ENCODE results near the gene ANTXR2.

ANTXR2 gene

GRCh38 chr4:80069837-80070731 lies 2.9 kb downstream of the ANTXR2 start:
- Mint-ChIP-seq H3K27ac (peak overlapping the region; percentile 97), H3K4me3 (peak overlapping the region; percentile 32), H3K36me3 (peaks cover 25% of the 10 kb centered on the region), H3K4me1 (peaks cover 37% of the 10 kb centered on the region), H3K9me3 (no peaks in the 10 kb centered on the region), H3K27me3 (no peaks in the 10 kb centered on the region)
- DNase-seq (ENCODE audit: low spot score in 2 of 2): no peak
- no peak for ATAC-seq (ENCODE audit: low read depth)

GRCh38 chr4:80069108-80069836 lies 3.8 kb downstream of the ANTXR2 start:
- H3K27ac Mint-ChIP-seq: peak overlapping the region; percentile 97

GRCh38 chr4:80065601-80066000 lies 7.4 kb downstream of the ANTXR2 start:
- DNase-seq (ENCODE audit: low spot score in 2 of 2) (no peak), ATAC-seq (ENCODE audit: low read depth) (no peak)
- Mint-ChIP-seq H3K27ac (peak overlapping the region; percentile 100), H3K36me3 (peaks cover 33% of the 10 kb centered on the region), H3K4me3 (no peak overlapping the region), H3K4me1 (peaks cover 26% of the 10 kb centered on the region), H3K27me3 (no peaks in the 10 kb centered on the region), H3K9me3 (no peaks in the 10 kb centered on the region)

More at GRCh38 chr4:80069108-80069836, 3.8 kb downstream of the ANTXR2 start:
- no peaks in the 10 kb centered on the region for H3K27me3 Mint-ChIP-seq
- DNase-seq (ENCODE audit: low spot score in 2 of 2): no peak
- ATAC-seq (ENCODE audit: low read depth): no peak
- no peaks in the 10 kb centered on the region for H3K9me3 Mint-ChIP-seq
- H3K4me1 Mint-ChIP-seq: peaks cover 35% of the 10 kb centered on the region
- H3K36me3 Mint-ChIP-seq: peaks cover 31% of the 10 kb centered on the region
- H3K4me3 Mint-ChIP-seq: peak overlapping the region; percentile 5

- H3K27me3 Mint-ChIP-seq: no peaks in the 10 kb centered on the region
- DNase-seq (ENCODE audit: low spot score in 2 of 2): no peak
- no peak for ATAC-seq (ENCODE audit: low read depth)
- H3K4me1 Mint-ChIP-seq: peaks cover 36% of the 10 kb centered on the region
- no peak overlapping the region for H3K4me3 Mint-ChIP-seq
- H3K9me3 Mint-ChIP-seq: no peaks in the 10 kb centered on the region
- H3K27ac Mint-ChIP-seq: peak overlapping the region; percentile 100
- H3K36me3 Mint-ChIP-seq: peaks cover 28% of the 10 kb centered on the region
Observed at GRCh38 chr4:80062527-80062926, 10.5 kb downstream of the ANTXR2 start.

GRCh38 chr4:80060804-80061203 lies 12.2 kb downstream of the ANTXR2 start:
- peak overlapping the region; percentile 100 for H3K27ac Mint-ChIP-seq

GRCh38 chr4:80058740-80059139 lies 14.3 kb downstream of the ANTXR2 start:
- Mint-ChIP-seq H3K4me3 (peak overlapping the region; percentile 56), H3K4me1 (peaks cover 20% of the 10 kb centered on the region), H3K9me3 (no peaks in the 10 kb centered on the region), H3K27me3 (no peaks in the 10 kb centered on the region), H3K36me3 (peaks cover 20% of the 10 kb centered on the region), H3K27ac (peak overlapping the region; percentile 100)
- peak; percentile 94 for ATAC-seq (ENCODE audit: low read depth)
- peak in 1 of 2 donors; percentile 76 for DNase-seq (ENCODE audit: low spot score in 2 of 2)

More at GRCh38 chr4:80060804-80061203, 12.2 kb downstream of the ANTXR2 start:
- no peak overlapping the region for H3K4me3 Mint-ChIP-seq
- H3K27me3 Mint-ChIP-seq: no peaks in the 10 kb centered on the region
- peaks cover 23% of the 10 kb centered on the region for H3K36me3 Mint-ChIP-seq
- no peak for DNase-seq (ENCODE audit: low spot score in 2 of 2)
- no peak for ATAC-seq (ENCODE audit: low read depth)
- H3K9me3 Mint-ChIP-seq: no peaks in the 10 kb centered on the region
- H3K4me1 Mint-ChIP-seq: peaks cover 28% of the 10 kb centered on the region

GRCh38 chr4:80054375-80054774 lies 18.7 kb downstream of the ANTXR2 start:
- DNase-seq (ENCODE audit: low spot score in 2 of 2) (no peak), ATAC-seq (ENCODE audit: low read depth) (no peak)
- Mint-ChIP-seq H3K4me1 (peaks cover 18% of the 10 kb centered on the region), H3K36me3 (peaks cover 37% of the 10 kb centered on the region), H3K27me3 (no peaks in the 10 kb centered on the region), H3K27ac (peak overlapping the region; percentile 31), H3K4me3 (no peak overlapping the region), H3K9me3 (no peaks in the 10 kb centered on the region)

GRCh38 chr4:80053140-80053910 lies 19.7 kb downstream of the ANTXR2 start:
- Mint-ChIP-seq H3K9me3 (no peaks in the 10 kb centered on the region), H3K36me3 (peaks cover 38% of the 10 kb centered on the region), H3K27me3 (no peaks in the 10 kb centered on the region), H3K4me3 (no peak overlapping the region), H3K27ac (no peak overlapping the region), H3K4me1 (peaks cover 15% of the 10 kb centered on the region)
- DNase-seq (ENCODE audit: low spot score in 2 of 2) (no peak), ATAC-seq (ENCODE audit: low read depth) (no peak)

GRCh38 chr4:80049813-80050534 lies 23.1 kb downstream of the ANTXR2 start:
- Mint-ChIP-seq H3K36me3 (peaks cover 38% of the 10 kb centered on the region), H3K27ac (peak overlapping the region; percentile 39)

GRCh38 chr4:80049402-80049801 lies 23.6 kb downstream of the ANTXR2 start:
- H3K9me3 Mint-ChIP-seq: no peaks in the 10 kb centered on the region
- H3K4me3 Mint-ChIP-seq: no peak overlapping the region
- H3K27ac Mint-ChIP-seq: peak overlapping the region; percentile 39
- H3K27me3 Mint-ChIP-seq: no peaks in the 10 kb centered on the region
- H3K36me3 Mint-ChIP-seq: peaks cover 37% of the 10 kb centered on the region
- DNase-seq (ENCODE audit: low spot score in 2 of 2) (no peak), ATAC-seq (ENCODE audit: low read depth) (no peak)
- peaks cover 13% of the 10 kb centered on the region for H3K4me1 Mint-ChIP-seq

More at GRCh38 chr4:80049813-80050534, 23.1 kb downstream of the ANTXR2 start:
- Mint-ChIP-seq H3K4me3 (no peak overlapping the region), H3K9me3 (no peaks in the 10 kb centered on the region), H3K4me1 (peaks cover 14% of the 10 kb centered on the region), H3K27me3 (no peaks in the 10 kb centered on the region)
- DNase-seq (ENCODE audit: low spot score in 2 of 2): no peak
- no peak for ATAC-seq (ENCODE audit: low read depth)

- Mint-ChIP-seq H3K9me3 (no peaks in the 10 kb centered on the region), H3K4me1 (peaks cover 12% of the 10 kb centered on the region), H3K36me3 (peaks cover 36% of the 10 kb centered on the region), H3K27me3 (no peaks in the 10 kb centered on the region), H3K4me3 (no peak overlapping the region), H3K27ac (no peak overlapping the region)
- no peak for ATAC-seq (ENCODE audit: low read depth)
- DNase-seq (ENCODE audit: low spot score in 2 of 2): no peak
Observed at GRCh38 chr4:80045786-80046185, 27.2 kb downstream of the ANTXR2 start.

- Mint-ChIP-seq H3K4me3 (no peak overlapping the region), H3K4me1 (peaks cover 8% of the 10 kb centered on the region), H3K36me3 (peaks cover 34% of the 10 kb centered on the region), H3K27ac (no peak overlapping the region), H3K27me3 (no peaks in the 10 kb centered on the region), H3K9me3 (no peaks in the 10 kb centered on the region)
- DNase-seq (ENCODE audit: low spot score in 2 of 2) (no peak), ATAC-seq (ENCODE audit: low read depth) (no peak)
Observed at GRCh38 chr4:80043541-80043940, 29.5 kb downstream of the ANTXR2 start.

GRCh38 chr4:80042821-80043220 lies 30.2 kb downstream of the ANTXR2 start:
- Mint-ChIP-seq H3K36me3 (peaks cover 34% of the 10 kb centered on the region), H3K27me3 (no peaks in the 10 kb centered on the region), H3K9me3 (no peaks in the 10 kb centered on the region), H3K27ac (no peak overlapping the region), H3K4me3 (no peak overlapping the region), H3K4me1 (peaks cover 8% of the 10 kb centered on the region)
- ATAC-seq (ENCODE audit: low read depth) (no peak), DNase-seq (ENCODE audit: low spot score in 2 of 2) (no peak)
